Effector memory CD4-positive, alpha-beta T cell (primary cell): Measurements from ENCODE around the gene SPATA1.

Experiments used
- DNase-seq, 3 donors: peaks; one replicate each; pipeline ENCODE4 v3.0.0-alpha.2; 2020
- H3K27ac ChIP-seq: 2 replicates; pipeline ENCODE4 v1.7.0; 2013; ENCODE audit warnings: mild to moderate bottlenecking, low read length, moderate library complexity; ENCODE audit not compliant: insufficient read depth, poor library complexity, severe bottlenecking
- H3K27me3 ChIP-seq: replicated peaks from 2 replicates; pipeline ENCODE4 v1.7.0; 2013; ENCODE audit warnings: mild to moderate bottlenecking, low read length; ENCODE audit not compliant: insufficient read depth, control insufficient read depth, poor library complexity, severe bottlenecking
- H3K36me3 ChIP-seq: 2 replicates; pipeline ENCODE4 v1.7.0; 2013; ENCODE audit warnings: mild to moderate bottlenecking, low read length, moderate library complexity; ENCODE audit not compliant: control insufficient read depth, insufficient read depth
- H3K4me1 ChIP-seq: 2 replicates; pipeline ENCODE4 v1.7.0; 2013; ENCODE audit warnings: low read length, mild to moderate bottlenecking; ENCODE audit not compliant: control insufficient read depth, insufficient read depth, poor library complexity, severe bottlenecking
- H3K4me3 ChIP-seq: 2 replicates; pipeline ENCODE4 v1.7.0; 2013; ENCODE audit warnings: low read length, low read depth, mild to moderate bottlenecking; ENCODE audit not compliant: insufficient read depth, poor library complexity, severe bottlenecking
- H3K9me3 ChIP-seq: 2 replicates; pipeline ENCODE4 v1.7.0; 2013; ENCODE audit warnings: mild to moderate bottlenecking, low read length, moderate library complexity; ENCODE audit not compliant: control insufficient read depth

SPATA1 gene

GRCh38 chr1:84603941-84604830, 98.0 kb downstream of the SPATA1 start:
- peaks cover 13% of the 10 kb centered on the region for H3K9me3 ChIP-seq
- no peak overlapping the region for H3K27ac ChIP-seq
- H3K27me3 ChIP-seq, result no peaks in the 10 kb centered on the region
- H3K4me3 ChIP-seq, result no peak overlapping the region
- H3K36me3 ChIP-seq, result no peaks in the 10 kb centered on the region
- no peaks in the 10 kb centered on the region for H3K4me1 ChIP-seq
- no peak for DNase-seq

- H3K27me3 ChIP-seq, result no peaks in the 10 kb centered on the region
- peaks cover 13% of the 10 kb centered on the region for H3K9me3 ChIP-seq
- no peak overlapping the region for H3K4me3 ChIP-seq
- no peak overlapping the region for H3K27ac ChIP-seq
- no peaks in the 10 kb centered on the region for H3K4me1 ChIP-seq
- H3K36me3 ChIP-seq, result no peaks in the 10 kb centered on the region
- DNase-seq, result no peak
These were observed 99.0 kb downstream of the SPATA1 start for GRCh38 chr1:84605157-84605556.

DNA sequence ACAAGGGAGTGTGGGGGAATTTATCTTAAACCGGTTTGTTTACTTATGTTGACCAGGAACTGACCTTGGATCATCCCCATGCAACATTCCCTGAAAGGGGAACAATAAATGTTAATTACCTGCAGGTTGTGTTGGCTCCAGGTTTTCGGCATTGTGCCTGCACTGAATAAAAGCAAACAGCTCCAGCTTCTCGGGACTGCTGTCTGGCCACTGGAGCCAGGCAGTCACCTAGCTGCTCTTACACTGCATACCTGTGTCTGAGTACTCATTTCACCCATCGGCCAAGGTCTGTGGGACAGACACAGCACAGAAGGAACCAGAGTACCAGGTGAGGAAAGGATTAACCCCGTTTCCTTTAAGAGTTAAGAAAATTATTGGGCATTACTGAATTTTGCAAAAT, 100.8 kb downstream of the SPATA1 start:
- H3K27ac ChIP-seq, result no peak overlapping the region

DNA sequence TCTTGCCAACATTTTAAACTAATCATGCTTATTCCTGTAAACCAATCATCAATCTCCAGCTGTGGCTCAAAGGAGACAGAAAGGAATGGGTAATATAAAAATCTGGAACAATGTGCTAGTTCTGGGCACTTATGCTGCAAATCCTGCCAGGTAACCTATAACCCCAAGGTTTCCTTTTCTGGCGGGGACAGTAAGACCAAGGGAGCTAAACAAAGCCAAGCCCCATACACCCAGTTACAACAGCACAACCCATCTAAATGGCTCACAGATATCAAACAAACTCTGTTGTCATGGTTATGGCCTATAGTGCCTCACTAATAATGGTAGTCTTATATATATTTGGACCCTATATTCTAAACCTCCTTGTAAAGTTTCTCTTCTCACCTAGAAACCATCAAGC, 104.9 kb downstream of the SPATA1 start:
- Histone ChIP-seq H3K27me3 (no peaks in the 10 kb centered on the region), H3K27ac (no peak overlapping the region), H3K36me3 (no peaks in the 10 kb centered on the region), H3K9me3 (no peaks in the 10 kb centered on the region), H3K4me3 (no peak overlapping the region), H3K4me1 (no peaks in the 10 kb centered on the region)
- DNase-seq, result no peak

More for the DNA sequence above, 100.8 kb downstream of the SPATA1 start:
- H3K9me3 ChIP-seq, result peaks cover 13% of the 10 kb centered on the region
- no peak overlapping the region for H3K4me3 ChIP-seq
- H3K27me3 ChIP-seq, result no peaks in the 10 kb centered on the region
- no peaks in the 10 kb centered on the region for H3K36me3 ChIP-seq
- no peaks in the 10 kb centered on the region for H3K4me1 ChIP-seq
- no peak for DNase-seq

DNA sequence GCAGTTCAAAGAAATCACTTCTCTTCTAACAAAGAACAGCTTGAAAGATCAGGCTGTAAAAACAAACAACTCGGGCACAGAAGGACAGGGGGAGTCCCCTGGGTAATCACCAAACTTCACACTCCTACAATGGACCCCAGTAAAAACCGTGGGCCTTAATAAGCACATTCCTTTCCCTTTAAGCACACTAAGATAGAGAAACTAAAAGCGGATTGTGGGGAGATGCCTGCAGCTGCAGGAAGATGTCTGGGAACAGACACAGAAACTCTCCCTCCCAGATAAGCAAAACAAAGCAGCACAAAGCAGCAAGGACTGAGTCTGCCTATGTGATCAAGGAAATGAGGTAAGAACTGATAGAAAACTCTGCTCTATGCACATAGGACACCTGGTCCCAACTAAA, 105.6 kb downstream of the SPATA1 start:
- no peaks in the 10 kb centered on the region for H3K9me3 ChIP-seq
- H3K36me3 ChIP-seq, result no peaks in the 10 kb centered on the region
- H3K27ac ChIP-seq, result no peak overlapping the region
- no peaks in the 10 kb centered on the region for H3K27me3 ChIP-seq
- no peak for DNase-seq
- no peaks in the 10 kb centered on the region for H3K4me1 ChIP-seq
- H3K4me3 ChIP-seq, result no peak overlapping the region

DNA sequence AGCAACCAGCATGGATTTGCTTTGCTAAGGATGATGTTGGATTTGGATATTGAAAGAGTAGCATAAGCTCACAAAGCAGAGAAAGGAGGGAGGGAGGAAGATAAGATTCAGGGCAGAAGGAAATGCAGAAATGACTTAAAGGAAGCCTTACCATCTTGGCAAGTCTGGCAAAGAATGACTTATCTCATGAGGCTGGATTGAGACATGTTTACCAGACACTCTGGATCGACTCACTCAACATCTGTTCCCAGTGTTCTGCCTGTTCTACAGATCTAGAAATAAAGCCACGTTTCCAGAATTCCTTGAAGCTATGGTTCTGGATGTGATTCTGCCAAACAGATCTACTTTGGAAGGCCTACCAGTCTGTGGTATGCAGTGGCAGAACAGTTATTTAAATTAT, 106.8 kb downstream of the SPATA1 start:
- H3K4me1 ChIP-seq, result no peaks in the 10 kb centered on the region
- no peak overlapping the region for H3K4me3 ChIP-seq
- no peak for DNase-seq
- no peak overlapping the region for H3K27ac ChIP-seq
- H3K36me3 ChIP-seq, result no peaks in the 10 kb centered on the region
- H3K9me3 ChIP-seq, result no peaks in the 10 kb centered on the region
- no peaks in the 10 kb centered on the region for H3K27me3 ChIP-seq

DNA sequence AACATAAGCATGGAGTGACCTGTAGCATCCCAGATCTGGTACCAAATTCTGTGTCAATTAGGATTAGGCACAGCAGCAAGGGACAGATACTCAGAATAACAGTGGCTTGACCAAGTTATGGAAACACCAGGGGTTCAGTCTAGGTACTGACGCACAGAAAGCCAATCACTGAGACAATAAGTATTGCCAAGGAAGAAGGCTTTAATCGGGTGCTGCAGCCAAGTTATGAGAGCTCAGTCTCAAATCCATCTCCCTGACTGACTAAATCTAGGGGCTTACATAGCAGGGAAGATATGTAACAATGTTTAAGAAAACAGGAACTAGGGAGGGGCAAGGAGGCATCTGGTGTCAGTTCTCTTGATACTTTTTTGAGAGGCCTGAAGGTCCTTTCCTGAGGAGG, 107.7 kb downstream of the SPATA1 start:
- Histone ChIP-seq H3K9me3 (no peaks in the 10 kb centered on the region), H3K27me3 (no peaks in the 10 kb centered on the region), H3K4me1 (no peaks in the 10 kb centered on the region), H3K4me3 (no peak overlapping the region), H3K27ac (no peak overlapping the region), H3K36me3 (no peaks in the 10 kb centered on the region)
- no peak for DNase-seq

DNA sequence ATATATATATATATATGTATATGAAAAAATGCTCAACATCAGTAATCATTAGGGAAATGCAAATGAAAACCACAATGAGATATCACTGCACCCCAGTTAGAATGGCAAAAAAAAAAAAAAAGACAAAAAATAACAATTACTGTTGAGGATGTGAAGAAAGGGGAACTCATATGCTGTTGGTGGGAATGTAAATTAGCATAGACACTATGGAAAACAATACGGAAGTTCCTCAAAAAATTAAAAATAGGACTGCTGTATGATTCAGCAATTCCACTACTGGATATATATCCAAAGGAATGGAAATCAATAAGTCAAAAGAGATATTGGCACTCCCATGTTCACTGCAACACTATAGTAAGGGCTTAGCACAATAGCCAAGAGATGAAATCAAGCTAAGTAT, 109.6 kb downstream of the SPATA1 start:
- Histone ChIP-seq H3K4me1 (peaks cover 2% of the 10 kb centered on the region), H3K36me3 (no peaks in the 10 kb centered on the region), H3K27me3 (no peaks in the 10 kb centered on the region), H3K27ac (no peak overlapping the region), H3K9me3 (no peaks in the 10 kb centered on the region), H3K4me3 (no peak overlapping the region)
- no peak for DNase-seq
